AG08396 (cell line): ENCODE measurements around the gene DEF6.
"Not testable (repeated sequence)": the region's sequence is repeated elsewhere in the genome, so short reads cannot be mapped to it uniquely, and the experiment has no call there.

Experiments used
- DNase-seq: peaks from one replicate; pipeline ENCODE4 v3.0.0; 2012; ENCODE audit warnings: low spot score, mixed read lengths

The DEF6 gene

GRCh38 chr6:35280903-35281302 is 16.7 kb upstream of the DEF6 start:
- no peak for DNase-seq

- no peak for DNase-seq
Measured at GRCh38 chr6:35282472-35282871, 15.1 kb upstream of the DEF6 start.

GRCh38 chr6:35283361-35283760 is 14.3 kb upstream of the DEF6 start:
- DNase-seq = no peak

GRCh38 chr6:35287671-35288396 is 9.8 kb upstream of the DEF6 start:
- peak; percentile 69 for DNase-seq

GRCh38 chr6:35288834-35289233 is 8.8 kb upstream of the DEF6 start:
- no peak for DNase-seq

DNA sequence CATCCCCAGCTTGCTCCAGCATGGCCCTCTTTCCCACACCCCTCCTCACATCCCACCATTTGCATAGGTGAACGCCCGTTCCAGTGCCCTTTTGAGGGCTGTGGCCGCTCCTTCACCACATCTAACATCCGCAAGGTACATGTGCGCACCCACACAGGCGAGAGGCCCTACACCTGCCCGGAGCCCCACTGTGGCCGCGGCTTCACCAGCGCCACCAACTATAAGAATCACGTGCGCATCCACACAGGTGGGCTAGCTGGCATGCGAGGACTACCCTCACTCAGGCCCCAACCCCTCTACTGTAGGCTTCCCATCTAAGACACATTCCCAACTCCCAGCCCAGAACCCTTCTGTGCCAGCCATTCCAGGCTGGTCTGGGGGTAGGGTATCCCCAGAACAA is 6.1 kb upstream of the DEF6 start:
- no peak for DNase-seq

- no peak for DNase-seq
Measured at GRCh38 chr6:35292494-35292893, 5.1 kb upstream of the DEF6 start.

DNA sequence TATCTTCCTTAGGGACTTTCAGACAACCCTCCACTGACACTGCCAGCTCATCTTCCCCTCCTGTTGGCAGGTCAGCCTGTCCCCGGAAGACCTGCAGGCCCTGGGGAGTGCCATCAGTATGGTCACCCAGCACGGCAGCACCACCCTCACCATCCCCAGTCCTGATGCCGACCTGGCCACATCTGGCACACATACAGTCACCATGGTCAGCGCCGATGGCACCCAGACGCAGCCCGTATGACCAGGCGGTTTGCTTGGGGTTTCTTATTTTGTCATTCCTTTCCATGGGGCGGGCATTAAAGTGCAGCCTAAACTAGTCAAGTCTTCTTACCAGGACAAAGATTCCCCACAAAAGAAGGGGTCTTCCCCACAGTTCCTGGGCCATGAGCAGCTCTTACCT is 3.9 kb upstream of the DEF6 start:
- no peak for DNase-seq

GRCh38 chr6:35294308-35294945 is 3.2 kb upstream of the DEF6 start:
- peak; percentile 72 for DNase-seq

DNA sequence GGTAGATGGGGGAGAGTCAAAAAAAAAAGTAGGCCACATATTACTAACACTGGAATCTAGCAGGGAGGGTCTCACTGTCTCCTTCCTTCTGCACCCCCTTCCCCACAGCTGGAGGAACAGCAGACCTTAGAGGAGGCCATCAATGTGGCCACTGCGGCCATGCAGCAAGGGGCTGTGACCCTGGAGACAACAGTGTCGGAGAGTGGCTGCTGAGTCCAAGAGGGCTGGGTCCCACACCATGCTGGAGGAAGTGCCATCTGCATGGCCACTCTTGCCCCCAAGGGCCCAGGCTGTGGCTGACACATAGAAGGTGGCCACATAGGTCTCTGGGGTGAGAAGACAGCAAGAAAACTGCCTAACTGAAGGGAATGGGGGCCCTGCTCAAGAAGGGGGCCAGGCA is 2.6 kb upstream of the DEF6 start:
- no peak for DNase-seq

DNA sequence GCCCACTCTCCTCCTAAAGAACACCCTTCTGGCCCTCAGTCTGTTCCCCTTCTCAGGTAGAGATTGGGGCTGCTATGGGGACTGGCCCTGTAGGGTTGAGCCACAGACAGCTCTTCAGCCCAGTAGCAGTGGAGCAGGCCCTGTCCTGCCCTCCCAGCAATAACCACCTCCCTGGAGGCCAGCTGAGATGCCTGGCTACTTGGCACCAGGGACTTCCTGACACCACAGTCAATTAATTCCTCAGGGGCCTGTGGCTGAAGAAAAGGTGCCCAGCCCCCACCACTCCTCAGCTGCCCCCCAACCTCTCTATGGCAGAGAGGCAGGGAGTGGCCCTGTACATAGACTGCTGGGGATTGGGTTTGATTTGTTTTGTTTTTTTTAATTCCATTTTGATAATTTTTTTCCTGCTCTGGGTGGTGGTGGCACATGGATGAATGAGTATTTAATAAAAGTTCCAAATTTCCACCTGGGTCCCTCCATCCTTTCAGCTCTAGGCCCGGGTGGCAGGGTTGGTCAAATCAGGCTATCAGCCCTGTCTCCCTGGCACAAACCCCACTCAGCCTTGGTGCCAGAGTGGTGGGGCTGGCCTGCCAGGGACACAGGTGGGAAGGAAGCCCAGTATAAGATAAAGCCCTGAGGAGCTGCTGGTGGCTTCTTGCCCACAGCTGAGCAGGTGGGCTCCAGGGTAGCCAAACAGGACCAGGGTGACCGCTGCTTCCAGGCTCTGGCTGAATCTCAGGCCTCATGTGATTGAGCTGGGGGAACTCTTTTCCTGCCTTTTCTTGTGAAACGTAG is 1.9 kb upstream of the DEF6 start:
- DNase-seq = no peak

DNA sequence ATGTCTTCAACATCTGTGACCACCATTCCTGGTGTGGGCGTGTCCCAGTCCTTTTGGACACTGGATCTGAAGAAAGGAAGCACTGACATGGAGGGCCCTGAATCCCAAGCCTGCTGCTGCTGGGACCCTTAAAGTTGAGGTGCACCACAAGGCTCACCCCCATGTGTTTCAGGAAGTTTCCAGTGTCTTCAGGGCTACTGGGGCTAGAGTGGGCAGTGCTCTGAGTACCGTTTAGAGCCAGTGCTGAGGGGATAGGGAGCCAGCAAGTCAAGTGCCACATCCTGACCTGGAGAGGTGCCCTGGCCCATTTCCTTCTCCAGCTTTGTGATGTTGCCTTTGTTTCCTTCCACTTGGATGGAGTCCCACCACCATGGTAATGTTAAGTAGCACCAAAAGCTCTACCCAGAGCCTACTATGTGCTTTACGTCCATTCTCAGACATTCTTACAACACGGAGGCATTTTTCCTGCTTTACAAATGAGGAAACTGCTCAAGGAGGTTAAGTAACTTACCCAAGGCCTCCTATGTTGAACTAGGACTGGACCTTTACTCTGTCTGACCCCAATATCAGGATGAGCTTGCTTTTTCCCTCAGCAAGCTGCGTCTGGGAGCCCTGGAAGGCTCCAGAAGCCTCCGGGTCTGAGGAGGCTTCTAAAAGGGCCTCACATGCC is 552 bp upstream of the DEF6 start:
- no peak for DNase-seq

- no peak for DNase-seq
Measured at GRCh38 chr6:35298625-35299140, 1.1 kb downstream of the DEF6 start.

DNA sequence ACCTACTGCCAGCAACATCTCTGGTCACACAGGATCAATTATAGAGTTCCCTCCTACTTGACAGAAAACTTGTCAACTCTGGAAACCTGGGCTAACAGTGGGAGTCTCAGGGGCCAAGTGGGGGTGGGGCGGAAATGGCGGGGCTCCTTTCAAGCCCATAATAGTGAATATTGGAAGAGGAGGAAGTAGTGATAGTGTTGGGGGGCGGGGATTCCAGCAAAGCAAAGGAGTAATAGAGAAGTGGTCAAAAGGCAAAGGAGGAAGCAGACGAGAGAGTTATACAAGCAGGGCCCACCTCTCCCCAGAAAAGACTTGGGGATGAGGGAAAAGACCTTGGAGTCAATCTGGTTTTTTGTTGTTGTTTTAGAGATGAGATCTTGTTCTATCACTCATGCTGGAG is 2.1 kb downstream of the DEF6 start:
- no peak for DNase-seq

DNA sequence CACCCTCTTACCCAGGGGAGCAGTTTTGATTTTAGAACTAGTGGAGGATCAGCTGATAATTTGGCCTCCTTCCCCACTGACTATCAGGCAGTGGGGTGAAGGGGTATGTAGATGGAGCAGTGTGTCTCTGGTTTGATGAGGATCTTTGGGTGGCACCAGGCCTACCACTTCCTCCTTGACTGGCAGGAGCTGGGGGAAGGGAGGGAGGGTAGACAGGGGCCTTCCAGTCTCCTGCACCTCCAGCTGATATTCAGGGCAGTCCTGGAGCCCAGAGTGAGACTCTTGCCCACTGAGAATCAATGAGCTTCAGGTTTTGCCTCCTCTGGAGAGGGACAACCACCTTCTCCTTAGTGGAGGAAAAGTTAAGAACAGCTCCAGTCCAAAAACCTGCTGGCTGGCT is 3.2 kb downstream of the DEF6 start:
- DNase-seq = no peak

DNA sequence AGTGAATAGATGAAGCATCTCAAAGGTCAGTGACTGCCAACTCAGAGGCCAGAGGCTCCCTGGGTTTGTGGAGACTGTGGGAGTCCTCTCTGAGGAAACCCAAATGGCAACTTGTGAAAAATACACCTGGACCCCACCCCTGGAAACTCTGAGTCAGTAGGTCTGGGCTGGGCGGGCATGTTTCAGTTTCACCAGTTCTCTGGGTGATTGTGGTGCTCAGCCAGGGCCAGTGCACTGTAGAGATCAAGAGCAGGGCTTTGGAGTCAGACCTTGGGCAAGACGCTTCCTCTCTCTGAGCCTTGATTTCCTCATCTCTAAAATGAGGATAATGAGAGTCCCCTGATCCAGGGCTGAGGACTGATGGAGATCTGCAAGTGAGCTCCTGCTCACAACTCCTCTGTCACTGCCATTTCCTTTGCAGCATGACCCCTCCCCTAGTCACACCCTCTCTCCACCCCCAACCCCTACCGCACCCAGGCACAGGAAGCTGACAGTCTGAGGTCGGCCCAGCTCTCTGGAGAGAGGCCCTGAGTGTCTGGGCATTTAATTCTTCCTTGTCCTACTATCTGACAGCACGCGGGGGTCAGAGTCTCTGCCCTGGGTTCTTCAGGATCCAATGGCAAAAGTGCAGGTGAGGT is 5.1 kb downstream of the DEF6 start:
- no peak for DNase-seq

- no peak for DNase-seq
Measured at GRCh38 chr6:35304299-35304698, 6.7 kb downstream of the DEF6 start.

- DNase-seq = no peak
Measured at GRCh38 chr6:35305117-35305516, 7.5 kb downstream of the DEF6 start.

GRCh38 chr6:35307138-35307537 is 9.5 kb downstream of the DEF6 start:
- not testable (repeated sequence) for DNase-seq

DNA sequence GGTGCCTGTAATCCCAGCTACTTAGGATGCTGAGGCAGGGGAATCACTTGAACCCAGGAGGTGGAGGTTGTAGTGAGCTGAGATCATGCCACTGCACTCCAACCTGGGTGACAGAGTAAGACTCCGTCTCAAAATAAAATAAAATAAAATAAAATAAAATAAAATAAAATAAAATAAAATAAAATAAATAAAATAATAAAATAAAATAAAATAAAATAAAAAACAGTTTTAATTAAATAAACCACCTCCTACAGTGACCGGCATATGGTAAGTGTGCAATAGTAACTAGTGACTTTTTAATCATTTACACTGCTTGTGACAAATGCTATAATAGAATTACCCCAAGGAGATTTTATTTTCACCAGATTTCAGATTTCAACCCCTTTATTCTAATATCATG is 10.9 kb downstream of the DEF6 start:
- DNase-seq = not testable (repeated sequence)

GRCh38 chr6:35309611-35310264 is 12.1 kb downstream of the DEF6 start:
- DNase-seq = no peak
